IPS-15b (cell line): ENCODE results near the gene CEMIP.

Experiments
- H3K27me3 ChIP-seq: one replicate; pipeline ENCODE4 v1.6.1; 2013; ENCODE audit warnings: low read length; ENCODE audit not compliant: control insufficient read depth, insufficient read depth
- H3K36me3 ChIP-seq: one replicate; pipeline ENCODE4 v1.6.1; 2013; ENCODE audit warnings: low read length; ENCODE audit not compliant: control insufficient read depth, insufficient read depth
- H3K4me1 ChIP-seq: one replicate; pipeline ENCODE4 v1.6.1; 2013; ENCODE audit warnings: mild to moderate bottlenecking, low read length; ENCODE audit not compliant: control insufficient read depth, insufficient read depth
- H3K4me3 ChIP-seq: one replicate; pipeline ENCODE4 v1.5.1; 2013; ENCODE audit warnings: low read depth, low read length
- H3K9ac ChIP-seq: one replicate; pipeline ENCODE4 v1.6.1; 2013; ENCODE audit warnings: low read depth, mild to moderate bottlenecking, low read length
- H3K9me3 ChIP-seq: one replicate; pipeline ENCODE4 v1.6.1; 2013; ENCODE audit warnings: mild to moderate bottlenecking, low read length; ENCODE audit not compliant: control insufficient read depth, insufficient read depth

Gene CEMIP

GRCh38 chr15:80970018-80970657 lies 191.0 kb downstream of the CEMIP start:
- Histone ChIP-seq H3K36me3 (peaks cover 7% of the 10 kb centered on the region), H3K4me1 (peaks cover 17% of the 10 kb centered on the region)

GRCh38 chr15:80970658-80971057 lies 191.5 kb downstream of the CEMIP start:
- Histone ChIP-seq H3K9me3 (no peaks in the 10 kb centered on the region), H3K36me3 (peaks cover 7% of the 10 kb centered on the region), H3K27me3 (no peaks in the 10 kb centered on the region), H3K4me1 (peaks cover 17% of the 10 kb centered on the region), H3K9ac (no peak overlapping the region), H3K4me3 (no peak overlapping the region)

More at GRCh38 chr15:80970018-80970657, 191.0 kb downstream of the CEMIP start:
- no peak overlapping the region for H3K9ac ChIP-seq
- no peak overlapping the region for H3K4me3 ChIP-seq
- no peaks in the 10 kb centered on the region for H3K27me3 ChIP-seq
- no peaks in the 10 kb centered on the region for H3K9me3 ChIP-seq

GRCh38 chr15:80971143-80971542 lies 192.0 kb downstream of the CEMIP start:
- Histone ChIP-seq H3K9me3 (no peaks in the 10 kb centered on the region), H3K9ac (no peak overlapping the region), H3K4me1 (peaks cover 17% of the 10 kb centered on the region), H3K4me3 (no peak overlapping the region), H3K27me3 (no peaks in the 10 kb centered on the region), H3K36me3 (peaks cover 7% of the 10 kb centered on the region)

GRCh38 chr15:80972276-80972675 lies 193.1 kb downstream of the CEMIP start:
- peaks cover 16% of the 10 kb centered on the region for H3K4me1 ChIP-seq
- H3K9me3 ChIP-seq = no peaks in the 10 kb centered on the region
- H3K9ac ChIP-seq = no peak overlapping the region
- H3K4me3 ChIP-seq = no peak overlapping the region
- no peaks in the 10 kb centered on the region for H3K27me3 ChIP-seq
- peaks cover 7% of the 10 kb centered on the region for H3K36me3 ChIP-seq

- H3K4me1 ChIP-seq = peaks cover 24% of the 10 kb centered on the region
- peaks cover 4% of the 10 kb centered on the region for H3K36me3 ChIP-seq
Measured at GRCh38 chr15:80974914-80975313, 195.7 kb downstream of the CEMIP start.

GRCh38 chr15:80976851-80977250 lies 197.7 kb downstream of the CEMIP start:
- H3K9me3 ChIP-seq = no peaks in the 10 kb centered on the region
- peaks cover 13% of the 10 kb centered on the region for H3K4me1 ChIP-seq
- no peak overlapping the region for H3K4me3 ChIP-seq
- no peaks in the 10 kb centered on the region for H3K27me3 ChIP-seq
- H3K36me3 ChIP-seq = peaks cover 11% of the 10 kb centered on the region
- no peak overlapping the region for H3K9ac ChIP-seq

More at GRCh38 chr15:80974914-80975313, 195.7 kb downstream of the CEMIP start:
- no peak overlapping the region for H3K4me3 ChIP-seq
- H3K27me3 ChIP-seq = no peaks in the 10 kb centered on the region
- no peaks in the 10 kb centered on the region for H3K9me3 ChIP-seq
- H3K9ac ChIP-seq = no peak overlapping the region

- Histone ChIP-seq H3K9ac (no peak overlapping the region), H3K4me1 (peaks cover 13% of the 10 kb centered on the region), H3K9me3 (no peaks in the 10 kb centered on the region), H3K36me3 (peaks cover 14% of the 10 kb centered on the region), H3K27me3 (no peaks in the 10 kb centered on the region), H3K4me3 (no peak overlapping the region)
Measured at GRCh38 chr15:80977627-80978036, 198.5 kb downstream of the CEMIP start.

GRCh38 chr15:80978685-80979329 lies 199.6 kb downstream of the CEMIP start:
- H3K9ac ChIP-seq = no peak overlapping the region
- H3K9me3 ChIP-seq = no peaks in the 10 kb centered on the region
- H3K36me3 ChIP-seq = peaks cover 14% of the 10 kb centered on the region
- H3K27me3 ChIP-seq = no peaks in the 10 kb centered on the region
- H3K4me3 ChIP-seq = no peak overlapping the region
- H3K4me1 ChIP-seq = peaks cover 13% of the 10 kb centered on the region

GRCh38 chr15:80979538-80980200 lies 200.5 kb downstream of the CEMIP start:
- H3K4me3 ChIP-seq = no peak overlapping the region
- peaks cover 14% of the 10 kb centered on the region for H3K36me3 ChIP-seq
- H3K27me3 ChIP-seq = no peaks in the 10 kb centered on the region
- no peak overlapping the region for H3K9ac ChIP-seq
- H3K9me3 ChIP-seq = no peaks in the 10 kb centered on the region
- peaks cover 13% of the 10 kb centered on the region for H3K4me1 ChIP-seq

- Histone ChIP-seq H3K36me3 (peaks cover 14% of the 10 kb centered on the region), H3K4me3 (no peak overlapping the region), H3K4me1 (peaks cover 23% of the 10 kb centered on the region), H3K9me3 (no peaks in the 10 kb centered on the region), H3K27me3 (no peaks in the 10 kb centered on the region), H3K9ac (no peak overlapping the region)
Measured at GRCh38 chr15:80982205-80982604, 203.0 kb downstream of the CEMIP start.

GRCh38 chr15:80982839-80983238 lies 203.7 kb downstream of the CEMIP start:
- peaks cover 14% of the 10 kb centered on the region for H3K36me3 ChIP-seq
- H3K27me3 ChIP-seq = no peaks in the 10 kb centered on the region
- no peak overlapping the region for H3K4me3 ChIP-seq
- peaks cover 19% of the 10 kb centered on the region for H3K4me1 ChIP-seq
- no peak overlapping the region for H3K9ac ChIP-seq
- no peaks in the 10 kb centered on the region for H3K9me3 ChIP-seq

- no peak overlapping the region for H3K4me3 ChIP-seq
- peaks cover 11% of the 10 kb centered on the region for H3K36me3 ChIP-seq
- no peak overlapping the region for H3K9ac ChIP-seq
- peaks cover 16% of the 10 kb centered on the region for H3K4me1 ChIP-seq
- no peaks in the 10 kb centered on the region for H3K9me3 ChIP-seq
- H3K27me3 ChIP-seq = no peaks in the 10 kb centered on the region
Measured at GRCh38 chr15:80984856-80985255, 205.7 kb downstream of the CEMIP start.
